IPS DF 6.9 (cell line): ENCODE measurements around the gene OAS1.

ENCODE experiments used
- DNase-seq: peaks from one replicate; pipeline ENCODE4 v3.0.0-alpha.2; 2013; ENCODE audit warnings: low read depth, low spot score
- H3K27ac ChIP-seq: one replicate; pipeline ENCODE4 v1.5.1; 2013; ENCODE audit warnings: low read length, control low read depth
- H3K27me3 ChIP-seq: 2 replicates; pipeline ENCODE4 v1.6.1; 2013; ENCODE audit warnings: mild to moderate bottlenecking, low read length; ENCODE audit not compliant: control insufficient read depth, insufficient read depth
- H3K36me3 ChIP-seq: 2 replicates; pipeline ENCODE4 v1.6.1; 2013; ENCODE audit warnings: low read length; ENCODE audit not compliant: control insufficient read depth, insufficient read depth
- H3K4me1 ChIP-seq: 2 replicates; pipeline ENCODE4 v1.6.1; 2013; ENCODE audit warnings: low read length; ENCODE audit not compliant: control insufficient read depth, insufficient read depth
- H3K4me3 ChIP-seq: 2 replicates; pipeline ENCODE4 v1.5.1; 2013; ENCODE audit warnings: mild to moderate bottlenecking, low read length
- H3K9me3 ChIP-seq: 2 replicates; pipeline ENCODE4 v1.6.1; 2013; ENCODE audit warnings: low read length, inconsistent platforms; ENCODE audit not compliant: control insufficient read depth, insufficient read depth
- WGBS: extraction: QIAGEN DNeasy Blood & Tissue Kit; methylation state at CpG from one replicate; pipeline ENCODE4 v1.1.7; 2013; ENCODE audit warnings: mixed read lengths, missing lambda C conversion rate; ENCODE audit not compliant: insufficient read length, insufficient coverage; 5-methylcytosine and 5-hydroxymethylcytosine counted together

Gene OAS1

DNA sequence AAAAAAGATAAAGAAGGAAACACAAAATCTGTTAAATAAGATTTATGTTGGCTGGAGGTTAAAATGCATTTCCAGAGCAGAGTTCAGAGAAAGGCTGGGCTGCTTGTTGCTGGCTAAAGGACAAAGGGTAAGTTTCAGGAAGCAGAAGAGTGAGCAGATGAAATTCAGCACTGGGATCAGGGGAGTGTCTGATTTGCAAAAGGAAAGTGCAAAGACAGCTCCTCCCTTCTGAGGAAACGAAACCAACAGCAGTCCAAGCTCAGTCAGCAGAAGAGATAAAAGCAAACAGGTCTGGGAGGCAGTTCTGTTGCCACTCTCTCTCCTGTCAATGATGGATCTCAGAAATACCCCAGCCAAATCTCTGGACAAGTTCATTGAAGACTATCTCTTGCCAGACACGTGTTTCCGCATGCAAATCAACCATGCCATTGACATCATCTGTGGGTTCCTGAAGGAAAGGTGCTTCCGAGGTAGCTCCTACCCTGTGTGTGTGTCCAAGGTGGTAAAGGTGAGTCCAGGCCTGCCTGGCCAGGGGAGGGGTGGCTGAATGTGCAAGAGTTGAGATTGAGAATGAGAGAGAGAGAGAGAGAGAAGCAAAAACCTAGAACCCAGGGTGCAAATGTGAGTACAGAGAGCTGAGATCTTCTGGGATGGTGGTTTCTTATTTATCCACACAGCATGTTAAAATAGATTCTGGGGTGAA, at the start of gene OAS1:
Gene OAS1, plus strand, starts transcription at position 251 of the 703 bp plus-strand sequence. Its CDS starts 78 bp downstream, at position 329.
- H3K9me3 ChIP-seq = no peaks in the 10 kb centered on the region
- H3K36me3 ChIP-seq = no peaks in the 10 kb centered on the region
- DNase-seq = no peak
- no peak within 1 kb of the TSS for H3K4me3 ChIP-seq
- H3K27me3 ChIP-seq = no peaks in the 10 kb centered on the region
- no peaks in the 10 kb centered on the region for H3K4me1 ChIP-seq
- no peak within 1 kb of the TSS for H3K27ac ChIP-seq
- no CpG with 5 or more reads among the region's 4 CpGs for WGBS

DNA sequence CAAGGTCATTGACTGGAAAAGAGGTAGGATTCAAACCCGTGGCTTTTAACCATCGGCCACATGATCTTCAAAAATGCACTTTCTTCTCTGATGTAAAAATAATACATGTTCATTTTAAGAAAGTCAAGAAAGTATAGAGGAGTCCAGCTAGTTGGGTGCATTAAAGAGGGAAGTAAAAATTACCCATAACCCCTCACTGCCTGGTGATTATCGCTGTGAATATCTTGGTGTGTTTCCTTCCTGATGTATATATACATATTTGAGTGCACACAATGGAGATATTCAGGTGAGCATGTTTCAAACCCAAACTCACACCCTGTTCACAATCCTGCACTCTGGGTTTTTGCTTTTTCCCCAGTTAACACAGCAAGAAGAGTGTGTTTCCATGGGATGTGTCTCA, 47.5 kb upstream of the OAS1 start:
- no CpG with 5 or more reads among the region's 3 CpGs for WGBS
- DNase-seq = no peak

DNA sequence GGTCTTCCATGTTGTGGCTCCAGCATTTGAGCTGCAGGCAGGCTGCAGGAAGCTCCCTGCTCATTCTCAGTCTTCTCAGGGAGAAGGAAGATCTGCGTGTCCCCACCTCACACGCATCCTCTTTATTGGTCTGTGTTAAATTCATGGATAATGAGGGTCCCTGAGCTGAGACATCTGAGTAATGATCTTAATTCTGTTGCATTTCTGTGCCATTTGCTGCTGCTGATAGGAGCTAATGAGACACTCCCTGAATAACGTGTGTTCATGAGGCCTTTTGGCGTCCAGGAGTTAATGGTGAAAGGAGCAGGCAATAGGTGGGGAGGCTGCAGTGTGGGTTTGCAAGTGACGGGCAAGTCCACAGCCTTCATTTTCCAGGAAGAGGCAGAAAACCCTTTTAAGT, 46.6 kb upstream of the OAS1 start:
- no peaks in the 10 kb centered on the region for H3K9me3 ChIP-seq
- no peak overlapping the region for H3K27ac ChIP-seq
- no peaks in the 10 kb centered on the region for H3K36me3 ChIP-seq
- H3K4me3 ChIP-seq = no peak overlapping the region
- no peak for DNase-seq
- no CpG with 5 or more reads among the region's 5 CpGs for WGBS
- no peaks in the 10 kb centered on the region for H3K27me3 ChIP-seq
- H3K4me1 ChIP-seq = no peaks in the 10 kb centered on the region

More for the DNA sequence above, 47.5 kb upstream of the OAS1 start:
- no peaks in the 10 kb centered on the region for H3K27me3 ChIP-seq
- no peaks in the 10 kb centered on the region for H3K9me3 ChIP-seq
- H3K27ac ChIP-seq = no peak overlapping the region
- no peaks in the 10 kb centered on the region for H3K36me3 ChIP-seq
- no peaks in the 10 kb centered on the region for H3K4me1 ChIP-seq
- no peak overlapping the region for H3K4me3 ChIP-seq

DNA sequence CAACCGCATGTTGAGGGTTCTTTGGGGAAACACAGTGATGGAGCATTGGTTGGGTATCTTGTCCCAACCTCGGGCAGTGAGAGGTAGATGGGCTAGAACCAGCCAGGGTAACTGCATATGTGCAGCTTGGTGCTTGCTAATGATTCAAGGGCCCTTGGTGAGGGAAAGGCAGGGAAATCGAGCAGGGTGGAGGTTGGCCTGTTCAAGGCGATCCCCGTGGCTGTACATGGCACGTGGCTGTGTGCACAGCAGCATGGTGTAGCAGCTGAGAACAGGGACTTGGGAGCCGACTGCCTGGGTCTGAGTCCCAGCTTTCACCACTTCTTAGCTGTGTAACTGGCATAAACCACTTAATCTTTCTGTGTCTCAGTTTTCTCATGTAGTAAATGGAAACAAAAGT, 45.5 kb upstream of the OAS1 start:
- no CpG with 5 or more reads among the region's 7 CpGs for WGBS
- H3K9me3 ChIP-seq = no peaks in the 10 kb centered on the region
- H3K36me3 ChIP-seq = no peaks in the 10 kb centered on the region
- H3K27ac ChIP-seq = no peak overlapping the region
- DNase-seq = no peak
- H3K27me3 ChIP-seq = no peaks in the 10 kb centered on the region
- H3K4me3 ChIP-seq = no peak overlapping the region
- no peaks in the 10 kb centered on the region for H3K4me1 ChIP-seq

DNA sequence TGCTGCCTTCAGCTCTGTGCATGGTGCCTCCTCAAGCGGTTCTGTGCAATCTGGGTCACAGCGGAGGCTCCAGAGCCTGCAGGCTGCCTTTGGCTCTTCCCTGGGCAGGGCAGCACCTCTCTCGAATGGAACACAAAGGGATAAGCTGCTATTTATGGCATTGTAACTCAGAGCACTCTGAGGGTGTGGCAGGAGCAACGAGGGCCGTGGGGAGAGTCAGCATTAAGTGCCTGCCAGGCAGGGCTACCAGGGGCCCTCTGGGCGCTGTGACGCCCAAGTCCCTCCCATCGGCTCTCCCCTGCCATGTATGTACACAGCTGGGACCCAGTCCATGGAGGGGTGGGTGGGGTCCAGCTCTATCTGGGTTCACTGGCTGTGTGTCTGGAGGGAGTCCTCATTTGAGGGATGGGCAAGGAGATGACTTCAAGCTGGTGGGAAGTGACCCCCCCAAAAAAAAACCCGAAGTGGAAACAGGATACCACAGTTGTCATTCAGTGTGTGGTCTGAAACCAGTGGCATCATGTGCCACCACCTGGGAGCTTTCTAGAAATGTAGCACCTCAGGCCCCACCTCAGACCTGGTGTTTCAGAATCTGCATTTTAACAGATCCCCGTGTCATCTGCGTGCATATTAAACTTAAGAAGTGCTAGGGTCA, 44.0 kb upstream of the OAS1 start:
- Histone ChIP-seq H3K27me3 (no peaks in the 10 kb centered on the region), H3K4me3 (no peak overlapping the region), H3K9me3 (no peaks in the 10 kb centered on the region), H3K4me1 (no peaks in the 10 kb centered on the region), H3K36me3 (no peaks in the 10 kb centered on the region), H3K27ac (no peak overlapping the region)
- DNase-seq = no peak
- no CpG with 5 or more reads among the region's 11 CpGs for WGBS

DNA sequence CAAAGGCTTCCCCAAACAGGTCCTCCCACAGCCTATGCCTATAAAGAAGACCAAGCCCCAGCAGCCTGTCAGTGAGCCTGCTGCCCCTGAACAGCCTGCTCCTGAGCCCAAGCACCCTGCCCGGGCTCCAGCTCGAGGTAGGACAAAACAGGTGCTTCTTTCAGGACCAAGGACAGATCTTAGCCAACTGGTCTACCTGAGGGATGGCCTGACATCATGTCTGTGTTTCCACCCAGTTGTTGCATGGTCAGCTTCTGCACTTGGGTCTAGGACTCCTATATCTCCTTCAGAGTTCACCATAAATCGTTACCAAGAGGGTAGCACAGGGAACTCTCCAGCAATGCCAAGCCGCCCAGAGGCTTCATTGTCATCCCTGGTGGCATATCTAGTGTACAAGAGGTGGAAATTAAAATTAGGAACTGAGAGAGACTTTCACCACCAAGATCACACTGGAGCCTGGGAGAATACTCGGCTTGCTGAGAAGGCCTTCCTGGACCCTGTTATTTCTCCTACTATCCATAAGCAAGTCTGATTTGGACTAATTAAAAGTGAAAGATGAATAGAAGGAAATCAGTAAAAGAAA, 38.2 kb upstream of the OAS1 start:
- whole genome bisulfite sequencing = no CpG with 5 or more reads among the region's 5 CpGs

DNA sequence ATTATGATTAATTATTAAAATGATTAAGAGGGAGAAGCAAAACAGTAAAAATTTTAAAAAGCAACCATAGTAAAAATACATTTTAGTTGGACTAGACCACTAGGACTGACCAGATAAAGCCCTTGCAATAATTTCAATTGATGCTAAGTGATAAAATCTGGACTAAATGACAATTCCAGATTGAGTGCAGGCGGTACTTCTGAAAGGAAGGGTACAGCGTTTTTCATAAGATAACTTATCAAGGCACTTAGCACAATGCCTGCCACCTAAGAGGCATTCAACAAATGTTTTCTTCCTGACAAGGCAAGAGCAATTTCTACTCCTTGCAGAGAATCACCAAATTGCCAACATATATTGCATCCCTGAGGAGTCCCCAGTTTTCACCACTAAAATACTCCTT, 37.7 kb upstream of the OAS1 start:
- H3K27me3 ChIP-seq = no peaks in the 10 kb centered on the region
- no peak for DNase-seq
- no peaks in the 10 kb centered on the region for H3K9me3 ChIP-seq
- no peaks in the 10 kb centered on the region for H3K4me1 ChIP-seq
- H3K36me3 ChIP-seq = no peaks in the 10 kb centered on the region
- no CpG with 5 or more reads among the region's 2 CpGs for WGBS
- no peak overlapping the region for H3K4me3 ChIP-seq
- H3K27ac ChIP-seq = no peak overlapping the region

More for the DNA sequence above, 38.2 kb upstream of the OAS1 start:
- DNase-seq = peak; percentile 31
- Histone ChIP-seq H3K9me3 (no peaks in the 10 kb centered on the region), H3K27me3 (no peaks in the 10 kb centered on the region), H3K4me3 (no peak overlapping the region), H3K4me1 (no peaks in the 10 kb centered on the region), H3K27ac (no peak overlapping the region), H3K36me3 (no peaks in the 10 kb centered on the region)

DNA sequence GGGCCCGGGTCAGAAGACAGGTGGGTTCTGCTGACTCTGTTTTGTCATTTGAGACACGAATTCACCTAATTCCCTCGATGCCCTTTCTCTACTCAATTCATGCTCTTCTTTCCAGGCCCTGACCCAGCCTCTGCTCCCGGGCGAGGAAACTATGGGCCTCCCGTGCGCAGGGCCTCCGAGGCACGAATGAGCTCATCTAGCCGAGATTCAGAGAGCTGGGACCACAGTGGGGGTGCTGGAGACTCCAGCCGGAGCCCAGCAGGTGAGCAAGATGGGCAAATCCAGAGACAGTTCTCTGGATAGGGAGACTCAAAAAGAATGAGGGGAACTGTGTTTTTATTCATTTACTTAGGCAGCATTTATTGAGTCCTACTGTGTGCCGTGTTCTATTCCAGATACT, 37.0 kb upstream of the OAS1 start:
- Histone ChIP-seq H3K9me3 (no peaks in the 10 kb centered on the region), H3K36me3 (no peaks in the 10 kb centered on the region), H3K27me3 (no peaks in the 10 kb centered on the region), H3K27ac (no peak overlapping the region), H3K4me1 (no peaks in the 10 kb centered on the region), H3K4me3 (no peak overlapping the region)
- no CpG with 5 or more reads among the region's 12 CpGs for WGBS
- DNase-seq = no peak

DNA sequence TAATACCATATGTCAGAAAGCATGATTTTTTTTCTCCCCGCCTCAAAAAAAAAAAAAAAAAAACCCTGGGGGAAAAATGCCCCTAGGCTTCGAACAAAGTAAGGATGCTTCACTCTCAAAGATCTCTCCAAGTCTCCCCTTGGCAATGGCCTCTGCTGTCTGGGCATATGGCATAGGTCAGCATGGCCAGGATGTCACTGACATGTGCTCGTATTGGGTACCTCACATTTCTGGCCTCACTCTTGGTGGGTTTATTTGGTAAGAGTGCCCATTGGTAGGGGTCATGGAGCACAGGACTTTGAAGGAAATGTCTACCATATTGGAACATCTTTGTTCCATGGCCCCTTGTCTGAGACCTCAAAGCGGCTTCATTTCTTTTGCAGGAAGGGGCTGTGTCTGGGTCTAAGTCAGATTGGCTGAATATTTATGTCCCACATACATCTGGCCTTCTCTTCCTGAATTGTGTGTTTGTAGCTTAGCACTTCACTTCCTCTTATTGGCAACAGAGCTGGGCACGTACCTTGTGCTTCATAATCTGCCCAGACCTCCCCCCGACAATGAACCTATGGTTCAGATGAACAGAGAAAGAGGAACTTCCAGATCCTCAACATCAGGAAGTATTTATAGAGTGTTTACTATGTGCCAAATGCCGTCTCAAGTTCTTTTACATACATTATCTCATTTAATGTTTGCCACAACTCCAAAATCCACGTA, 36.3 kb upstream of the OAS1 start:
- Histone ChIP-seq H3K27ac (no peak overlapping the region), H3K27me3 (no peaks in the 10 kb centered on the region)
- no CpG with 5 or more reads among the region's 8 CpGs for WGBS

DNA sequence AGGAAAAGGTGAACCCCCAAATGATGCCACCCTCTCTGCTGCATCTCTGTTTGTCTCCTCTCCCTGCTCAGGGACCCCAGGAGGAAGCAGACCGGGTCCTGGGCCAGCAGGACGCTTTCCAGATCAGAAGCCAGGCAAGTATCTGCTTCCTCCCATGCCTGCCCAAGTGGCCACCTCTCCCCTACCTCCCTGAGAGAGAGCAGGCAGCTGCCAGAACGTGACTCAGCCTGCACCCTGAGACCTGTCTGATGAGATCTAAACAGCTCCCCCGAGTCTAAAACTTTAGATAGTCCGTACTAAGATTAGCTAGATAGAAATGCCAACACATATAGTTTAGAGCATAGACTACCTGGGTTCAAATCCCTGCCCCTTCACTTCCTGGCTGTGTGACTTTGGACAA, 31.2 kb upstream of the OAS1 start:
- no peak for DNase-seq
- Histone ChIP-seq H3K4me3 (no peak overlapping the region), H3K27ac (no peak overlapping the region), H3K27me3 (no peaks in the 10 kb centered on the region), H3K36me3 (no peaks in the 10 kb centered on the region), H3K4me1 (no peaks in the 10 kb centered on the region; the same call in 1 of the 2 replicates), H3K9me3 (no peaks in the 10 kb centered on the region)
- no CpG with 5 or more reads among the region's 5 CpGs for WGBS

More for the DNA sequence above, 36.3 kb upstream of the OAS1 start:
- DNase-seq = no peak
- H3K4me3 ChIP-seq = no peak overlapping the region
- H3K9me3 ChIP-seq = no peaks in the 10 kb centered on the region
- H3K4me1 ChIP-seq = no peaks in the 10 kb centered on the region
- H3K36me3 ChIP-seq = no peaks in the 10 kb centered on the region
